ENCODE measurements around the gene ITGA1. TPM values are rescaled to one million over a fixed set of nuclear protein-coding genes. Genes with fewer than 3 reads are reported as not detected.

Gene ITGA1
- total RNA-seq, 1 experiment from 2014 or later: 20.2 TPM

DNA sequence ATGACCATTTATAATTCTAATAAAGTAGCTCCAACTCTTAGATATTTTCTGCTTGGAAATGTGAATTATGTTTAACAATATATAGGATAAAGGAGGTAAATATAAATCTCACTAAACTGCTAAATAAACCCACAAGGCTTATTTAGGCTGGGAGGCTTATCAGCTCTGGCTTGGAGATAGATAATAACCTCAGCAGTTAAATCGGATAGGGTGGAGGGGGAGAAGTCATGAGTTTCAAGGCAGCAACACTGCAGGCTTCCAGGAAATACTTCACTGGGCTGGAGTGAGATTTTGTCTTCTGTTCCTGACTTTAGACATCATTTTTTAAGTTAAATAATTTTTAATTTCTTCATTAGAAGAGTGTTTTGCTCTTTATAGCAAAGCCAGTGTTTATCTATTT, 121.5 kb downstream of the ITGA1 start:
- Mint-ChIP-seq H3K27me3 (ENCODE audit: unreplicated experiment) (no peaks in the 10 kb centered on the region), H3K27ac (ENCODE audit: unreplicated experiment) (no peak overlapping the region), H3K4me1 (ENCODE audit: low read depth, unreplicated experiment) (no peaks in the 10 kb centered on the region), H3K9me3 (ENCODE audit: low read depth, unreplicated experiment) (no peaks in the 10 kb centered on the region), H3K4me3 (ENCODE audit: low read depth, unreplicated experiment) (no peak overlapping the region), H3K36me3 (ENCODE audit: insufficient read depth, unreplicated experiment) (no peaks in the 10 kb centered on the region)
- intact Hi-C loops (cut with micrococcal nuclease; ENCODE audit: unreplicated experiment): no loop called here
- TF ChIP-seq, protein P1, sequence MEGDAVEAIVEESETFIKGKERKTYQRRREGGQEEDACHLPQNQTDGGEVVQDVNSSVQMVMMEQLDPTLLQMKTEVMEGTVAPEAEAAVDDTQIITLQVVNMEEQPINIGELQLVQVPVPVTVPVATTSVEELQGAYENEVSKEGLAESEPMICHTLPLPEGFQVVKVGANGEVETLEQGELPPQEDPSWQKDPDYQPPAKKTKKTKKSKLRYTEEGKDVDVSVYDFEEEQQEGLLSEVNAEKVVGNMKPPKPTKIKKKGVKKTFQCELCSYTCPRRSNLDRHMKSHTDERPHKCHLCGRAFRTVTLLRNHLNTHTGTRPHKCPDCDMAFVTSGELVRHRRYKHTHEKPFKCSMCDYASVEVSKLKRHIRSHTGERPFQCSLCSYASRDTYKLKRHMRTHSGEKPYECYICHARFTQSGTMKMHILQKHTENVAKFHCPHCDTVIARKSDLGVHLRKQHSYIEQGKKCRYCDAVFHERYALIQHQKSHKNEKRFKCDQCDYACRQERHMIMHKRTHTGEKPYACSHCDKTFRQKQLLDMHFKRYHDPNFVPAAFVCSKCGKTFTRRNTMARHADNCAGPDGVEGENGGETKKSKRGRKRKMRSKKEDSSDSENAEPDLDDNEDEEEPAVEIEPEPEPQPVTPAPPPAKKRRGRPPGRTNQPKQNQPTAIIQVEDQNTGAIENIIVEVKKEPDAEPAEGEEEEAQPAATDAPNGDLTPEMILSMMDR (IDR thresholded peaks at IDR 0.05; ENCODE audit: unreplicated experiment): no peak
- CTCF ChIA-PET: interaction anchor here (0.7 kb wide), 1 partner anchor 13 kb away, joined by 3 read pairs; no protein-coding TSS in a partner anchor
- no peak for DNase-seq
- no TSS peak for BruUV-seq (replicated peaks)

DNA sequence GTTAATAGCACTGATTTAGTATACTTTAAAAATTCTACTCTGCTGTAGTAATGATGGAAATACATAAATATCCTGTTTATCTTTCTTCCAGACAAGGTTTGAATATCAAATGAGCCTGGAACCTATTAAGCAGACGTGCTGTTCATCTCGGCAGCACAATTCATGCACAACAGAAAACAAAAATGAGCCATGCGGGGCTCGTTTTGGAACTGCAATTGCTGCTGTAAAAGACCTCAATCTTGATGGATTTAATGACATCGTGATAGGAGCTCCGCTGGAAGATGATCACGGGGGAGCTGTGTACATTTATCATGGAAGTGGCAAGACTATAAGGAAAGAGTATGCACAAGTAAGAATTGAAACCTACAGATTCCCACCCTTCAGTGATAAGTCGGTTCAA, 122.4 kb downstream of the ITGA1 start:
- CTCF ChIA-PET: no interaction called here
- no TSS peak for BruUV-seq (replicated peaks)
- Mint-ChIP-seq H3K4me3 (ENCODE audit: low read depth, unreplicated experiment) (no peak overlapping the region), H3K9me3 (ENCODE audit: low read depth, unreplicated experiment) (no peaks in the 10 kb centered on the region), H3K4me1 (ENCODE audit: low read depth, unreplicated experiment) (peaks cover 4% of the 10 kb centered on the region), H3K27me3 (ENCODE audit: unreplicated experiment) (no peaks in the 10 kb centered on the region), H3K27ac (ENCODE audit: unreplicated experiment) (no peak overlapping the region), H3K36me3 (ENCODE audit: insufficient read depth, unreplicated experiment) (no peaks in the 10 kb centered on the region)
- no peak for DNase-seq
- TF ChIP-seq, protein P1 (IDR thresholded peaks at IDR 0.05; ENCODE audit: unreplicated experiment): no peak
- intact Hi-C loops (cut with micrococcal nuclease; ENCODE audit: unreplicated experiment): no loop called here

DNA sequence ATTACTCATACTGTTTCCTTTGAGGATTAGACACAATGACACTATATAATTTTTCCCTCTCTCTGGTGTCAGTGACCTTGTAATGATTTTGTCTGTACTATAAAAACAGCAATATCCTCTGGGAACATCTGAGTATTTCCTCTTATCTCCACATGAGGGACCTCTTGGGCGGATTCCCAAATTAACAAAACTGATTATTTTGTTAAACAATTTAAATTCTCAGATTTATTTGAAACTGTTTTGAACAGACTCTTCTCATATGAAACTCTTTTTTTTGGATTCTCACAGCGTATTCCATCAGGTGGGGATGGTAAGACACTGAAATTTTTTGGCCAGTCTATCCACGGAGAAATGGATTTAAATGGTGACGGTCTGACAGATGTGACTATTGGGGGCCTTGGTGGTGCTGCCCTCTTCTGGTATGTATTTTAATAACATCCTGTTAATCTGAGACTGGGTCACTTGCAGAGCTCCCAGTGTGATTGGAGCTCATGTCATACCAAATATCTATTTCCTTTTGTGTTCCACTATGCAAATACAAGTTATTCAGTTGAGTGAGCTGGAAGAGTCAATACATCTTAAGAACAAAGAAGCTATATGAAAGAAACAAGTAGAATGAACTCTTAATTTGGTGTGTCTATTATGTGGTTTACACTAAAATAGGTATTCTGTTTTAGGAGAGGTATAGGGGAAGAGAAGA, 127.6 kb downstream of the ITGA1 start:
- H3K4me1 Mint-ChIP-seq (ENCODE audit: low read depth, unreplicated experiment): peaks cover 13% of the 10 kb centered on the region
- H3K36me3 Mint-ChIP-seq (ENCODE audit: insufficient read depth, unreplicated experiment): no peaks in the 10 kb centered on the region
- H3K27me3 Mint-ChIP-seq (ENCODE audit: unreplicated experiment): no peaks in the 10 kb centered on the region
- TF ChIP-seq, protein P1 (IDR thresholded peaks at IDR 0.05; ENCODE audit: unreplicated experiment): peak; percentile 53
- DNase-seq: peak; percentile 68
- BruUV-seq (replicated peaks): no TSS peak
- intact Hi-C loops (cut with micrococcal nuclease; ENCODE audit: unreplicated experiment): loop anchor here (1.0 to 2.0 kb wide), 4 partner anchors 115 to 251 kb away; partner anchors contain the start of genes ITGA1 and PELO
- CTCF ChIA-PET: interaction anchor here (0.6 to 1.0 kb wide), 10 partner anchors 72 to 251 kb away, joined by 3 to 13 read pairs (median 4); partner anchors contain the start of genes ITGA1 and PELO
- peak overlapping the region; percentile 56 for H3K4me3 Mint-ChIP-seq (ENCODE audit: low read depth, unreplicated experiment)
- no peaks in the 10 kb centered on the region for H3K9me3 Mint-ChIP-seq (ENCODE audit: low read depth, unreplicated experiment)
- peak overlapping the region; percentile 57 for H3K27ac Mint-ChIP-seq (ENCODE audit: unreplicated experiment)

DNA sequence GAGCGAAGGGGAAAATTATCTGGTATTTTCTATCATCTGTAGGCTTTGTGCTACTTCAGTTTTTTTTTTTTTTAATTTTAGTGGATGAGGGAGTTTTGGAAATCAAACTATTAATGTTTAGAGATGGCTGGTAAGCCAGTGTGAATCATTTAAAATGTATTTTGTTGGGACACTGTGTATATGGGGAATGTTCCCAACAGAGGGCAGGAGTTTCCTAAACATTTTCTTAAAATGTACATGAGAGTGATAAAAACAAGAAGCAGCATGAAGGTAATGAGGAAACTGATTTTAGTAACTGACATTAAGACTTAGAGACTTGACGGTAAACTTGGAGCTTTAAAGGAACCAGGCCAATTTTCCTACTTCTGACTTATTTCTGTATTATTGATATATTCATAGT, 133.2 kb downstream of the ITGA1 start:
- CTCF ChIA-PET: no interaction called here

More for the DNA sequence above, 133.2 kb downstream of the ITGA1 start:
- Mint-ChIP-seq H3K9me3 (ENCODE audit: low read depth, unreplicated experiment) (no peaks in the 10 kb centered on the region), H3K36me3 (ENCODE audit: insufficient read depth, unreplicated experiment) (peaks cover 5% of the 10 kb centered on the region), H3K4me1 (ENCODE audit: low read depth, unreplicated experiment) (peaks cover 16% of the 10 kb centered on the region), H3K27ac (ENCODE audit: unreplicated experiment) (no peak overlapping the region), H3K27me3 (ENCODE audit: unreplicated experiment) (no peaks in the 10 kb centered on the region), H3K4me3 (ENCODE audit: low read depth, unreplicated experiment) (no peak overlapping the region)
- no peak for DNase-seq
- TF ChIP-seq, protein P1 (IDR thresholded peaks at IDR 0.05; ENCODE audit: unreplicated experiment): no peak
- intact Hi-C loops (cut with micrococcal nuclease; ENCODE audit: unreplicated experiment): no loop called here
- no TSS peak for BruUV-seq (replicated peaks)

Measured in Calu3 (cell line).